Left cardiac atrium (tissue), 4 donors: ENCODE measurements around the gene RAET1E. TPM values are rescaled to one million over a fixed set of nuclear protein-coding genes. Genes with fewer than 3 reads are reported as not detected.
"Not testable (repeated sequence)": the region's sequence is repeated elsewhere in the genome, so short reads cannot be mapped to it uniquely, and the experiment has no call there.

ENCODE experiments used
- ATAC-seq, 2 donors: fragments of 200-7000 bp; cut with Tn5 transposase; one replicate each; pipeline ENCODE4 v1.9.1; 2020; ENCODE audit warnings: mild to moderate bottlenecking in 2 of 2, moderate library complexity in 2 of 2
- DNase-seq: peaks from one replicate; pipeline ENCODE4 v3.0.0-alpha.2; 2020
- intact Hi-C, 2 donors: fragments of 100-400 bp; cut with DNase I; formaldehyde crosslinking; loops; one replicate each; pipeline versions ENCODE4 v1.14.1 to v1.15.1; 2022 to 2023
- long read RNA-seq: library from polyadenylated mRNA; unstranded; transcript quantifications from one replicate; pipeline ENCODE4 v2.0.0, GENCODE V29; 2021
- total RNA-seq, 2 donors: library from RNA; stranded (reverse); fragmentation: NEBNext Ultra II Directional; extraction: Animal tissue kit (Norgen Biotek cat#: 25700); gene quantifications; one replicate each; pipeline ENCODE4 v1.2.1, GENCODE V29; 2021
- donor health status: DM: no; HTN: yes; CAD: no.
- donor health status: DM: no; HTN: yes; CAD: no; lungs with severe emphysema.
- donor health status: DM: yes; HTN: yes; CAD: no.
- donor health status: Dilated cardiomyopathy.

The RAET1E gene, protein sequence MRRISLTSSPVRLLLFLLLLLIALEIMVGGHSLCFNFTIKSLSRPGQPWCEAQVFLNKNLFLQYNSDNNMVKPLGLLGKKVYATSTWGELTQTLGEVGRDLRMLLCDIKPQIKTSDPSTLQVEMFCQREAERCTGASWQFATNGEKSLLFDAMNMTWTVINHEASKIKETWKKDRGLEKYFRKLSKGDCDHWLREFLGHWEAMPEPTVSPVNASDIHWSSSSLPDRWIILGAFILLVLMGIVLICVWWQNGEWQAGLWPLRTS
- 1 to 10 TPM in 1 of 2 donors, under 1 TPM in 1; 0.89 to 1.2 TPM for total RNA-seq
- long read RNA-seq, result 0 reads

DNA sequence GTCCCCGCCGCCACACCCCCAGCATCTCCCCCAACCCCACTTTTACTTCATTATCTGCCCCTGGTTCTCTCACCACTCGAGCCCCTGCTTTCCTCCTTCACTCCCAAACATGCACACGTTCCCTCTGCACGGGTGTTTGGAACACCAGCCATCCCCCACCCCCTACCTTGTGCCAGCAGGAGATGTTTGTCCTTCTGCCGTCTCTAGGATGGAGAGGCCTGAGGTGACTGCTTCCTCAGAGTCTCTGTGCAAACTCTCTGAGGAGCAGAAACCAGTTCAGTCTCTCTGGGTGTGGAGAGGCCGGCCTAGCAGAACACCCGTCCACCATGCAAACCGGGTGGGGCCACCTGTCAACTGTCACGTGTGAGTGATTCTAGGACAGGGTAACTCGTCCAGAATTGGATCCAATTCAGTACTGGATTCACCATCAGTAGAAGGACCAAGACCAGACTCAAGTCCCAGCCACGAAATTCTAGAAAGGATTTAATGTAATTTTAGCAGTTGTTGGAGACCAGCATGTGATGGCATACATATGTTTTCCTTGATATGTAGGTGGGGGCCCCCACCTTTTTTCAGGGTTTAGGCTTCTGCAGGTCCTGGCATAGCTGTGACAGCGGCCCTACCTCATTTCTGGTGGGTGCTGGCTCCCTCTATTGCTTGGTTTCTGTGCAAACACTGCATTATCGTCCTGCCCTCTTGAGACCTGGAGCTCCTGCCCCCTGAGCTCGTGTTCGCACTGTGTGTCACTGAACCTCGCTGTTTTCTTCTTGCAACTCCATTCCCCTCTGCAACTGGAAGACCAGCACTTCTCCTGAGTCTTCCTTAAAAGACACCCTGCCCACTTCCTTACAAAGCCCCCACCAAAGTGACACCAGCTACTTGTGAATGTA, at the start of gene RAET1E:
RAET1E (minus strand) TSS at position 259 of the 890 bp plus-strand sequence. CDS start 7,212 bp downstream, outside the sequence.
- no peak for DNase-seq
- intact Hi-C loops, result no loop called here
- ATAC-seq, result no peak

DNA sequence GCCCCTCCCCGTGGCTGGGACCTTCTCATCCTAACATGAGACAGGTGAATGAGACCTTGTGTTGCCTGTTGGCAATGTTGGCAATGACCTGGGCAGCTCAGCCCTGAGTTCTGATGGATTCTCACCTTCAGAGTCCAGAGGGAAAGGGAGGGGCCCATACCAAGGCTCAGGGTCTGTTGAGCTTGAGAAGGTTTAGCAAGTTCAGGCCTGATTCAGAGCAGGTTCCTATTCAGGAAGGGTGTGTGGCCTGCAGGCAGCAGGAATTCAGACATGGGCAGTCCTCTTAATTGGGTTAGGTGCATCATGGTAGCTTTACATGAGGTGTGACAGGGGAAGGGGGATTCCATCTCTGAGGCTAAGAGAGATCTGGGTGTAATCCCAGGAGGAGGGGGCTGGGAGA, 49.6 kb upstream of the RAET1E start:
- ATAC-seq, intact Hi-C loops, DNase-seq: not testable (repeated sequence)

GRCh38 chr6:149946631-149947030, 48.7 kb upstream of the RAET1E start:
- DNase-seq, ATAC-seq, intact Hi-C loops: not testable (repeated sequence)

DNA sequence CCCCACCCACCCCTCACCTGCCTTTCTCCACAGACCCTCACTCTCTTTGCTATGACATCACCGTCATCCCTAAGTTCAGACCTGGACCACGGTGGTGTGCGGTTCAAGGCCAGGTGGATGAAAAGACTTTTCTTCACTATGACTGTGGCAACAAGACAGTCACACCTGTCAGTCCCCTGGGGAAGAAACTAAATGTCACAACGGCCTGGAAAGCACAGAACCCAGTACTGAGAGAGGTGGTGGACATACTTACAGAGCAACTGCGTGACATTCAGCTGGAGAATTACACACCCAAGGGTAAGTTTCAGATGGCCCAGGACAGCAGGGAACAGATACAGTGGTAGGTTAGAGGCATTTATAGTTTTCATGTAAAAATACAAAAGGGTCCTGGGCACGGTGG, 47.4 kb upstream of the RAET1E start:
- DNase-seq, intact Hi-C loops, ATAC-seq: not testable (repeated sequence)

DNA sequence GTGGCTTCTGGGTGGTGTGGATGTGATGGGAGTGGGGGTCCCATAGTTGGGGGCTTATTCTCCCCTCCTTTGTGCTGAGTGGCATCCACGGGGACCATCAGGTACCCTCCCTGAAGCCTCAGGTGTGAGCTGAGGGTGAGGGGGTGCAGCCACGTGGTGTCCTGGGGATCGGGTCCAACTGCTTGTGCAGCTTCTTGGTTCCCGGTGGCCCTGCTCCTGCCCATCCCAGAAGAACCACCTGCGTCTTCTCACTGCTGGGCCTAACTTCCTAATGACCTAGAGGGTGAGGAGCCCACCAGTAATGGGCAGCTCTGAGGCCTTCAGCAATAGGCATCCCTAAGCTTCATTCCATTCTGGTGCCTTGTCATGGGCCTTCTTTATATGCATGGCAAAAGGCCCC, 45.4 kb upstream of the RAET1E start:
- ATAC-seq, DNase-seq, intact Hi-C loops: not testable (repeated sequence)

DNA sequence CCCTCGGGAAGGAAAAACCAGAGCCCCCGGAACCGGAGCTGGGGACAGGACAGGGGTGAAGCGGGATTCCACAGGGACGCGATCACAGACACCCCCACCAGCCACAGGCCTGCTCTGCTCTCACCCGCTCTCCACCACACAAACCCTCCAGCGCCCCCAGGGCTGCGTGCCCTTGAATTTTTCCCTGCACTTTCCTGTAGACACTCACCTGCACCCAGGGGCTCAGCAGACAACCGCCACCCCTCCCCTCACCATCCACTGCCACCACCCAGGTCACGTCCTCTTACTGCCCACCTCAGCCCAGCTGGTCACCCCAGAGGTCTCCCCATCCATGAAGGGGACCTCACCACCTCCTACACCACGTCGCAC, 44.5 kb upstream of the RAET1E start:
- intact Hi-C loops, result no loop called here
- no peak for DNase-seq
- peak in 1 of 2 donors; percentile 6 for ATAC-seq

GRCh38 chr6:149941583-149942460, 43.9 kb upstream of the RAET1E start, which contains the start of gene ULBP2:
Gene ULBP2, plus strand, starts transcription at chr6:149942014. Its CDS starts 59 bp downstream, at chr6:149942073.
- peak; percentile 93 to 98 for ATAC-seq
- intact Hi-C loops, result no loop called here
- DNase-seq, result peak; percentile 93

DNA sequence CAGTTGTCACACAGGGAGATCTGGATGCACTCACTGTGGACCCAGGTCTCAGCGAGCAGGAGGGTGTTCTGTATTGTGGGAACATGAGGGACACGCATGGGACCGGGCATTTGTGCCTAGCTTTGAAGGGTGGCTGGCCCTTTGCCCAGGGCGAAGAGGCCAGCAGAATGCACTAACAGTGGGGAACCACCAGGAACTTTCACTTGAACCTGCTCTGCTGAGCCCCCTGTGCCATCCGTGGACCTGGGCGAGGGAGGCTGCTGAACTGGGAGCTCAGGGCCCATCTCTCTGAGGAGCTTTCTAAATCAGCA, 42.7 kb upstream of the RAET1E start:
- intact Hi-C loops, result no loop called here
- DNase-seq, result no peak
- ATAC-seq, result no peak

GRCh38 chr6:149939909-149940671, 42.2 kb upstream of the RAET1E start:
- intact Hi-C loops, result loop anchor here in 1 of 2 donors (5.0 kb wide), 1 partner anchor 77 kb away; no protein-coding TSS in a partner anchor
- ATAC-seq (no peak), DNase-seq (no peak)

DNA sequence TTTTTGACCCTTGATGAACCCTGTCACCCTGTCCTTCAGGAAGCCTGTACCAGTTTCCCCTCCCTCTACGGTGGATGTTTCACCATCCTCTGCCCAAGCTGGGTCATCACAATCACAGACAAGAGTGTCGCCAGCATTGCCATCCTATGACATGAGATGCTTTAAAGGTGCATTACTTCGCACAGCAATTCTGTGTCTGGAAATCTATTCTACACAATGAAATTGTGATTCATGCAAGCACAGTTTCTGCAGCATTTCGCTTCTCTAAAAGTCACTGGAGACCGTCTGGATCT, 41.4 kb upstream of the RAET1E start:
- ATAC-seq (no peak), DNase-seq (no peak)
- intact Hi-C loops, result loop anchor here in 1 of 2 donors (5.0 kb wide), 1 partner anchor 78 kb away; no protein-coding TSS in a partner anchor

GRCh38 chr6:149938571-149939355, 40.9 kb upstream of the RAET1E start:
- no peak for DNase-seq
- no peak for ATAC-seq
- intact Hi-C loops, result loop anchor here in 1 of 2 donors (5.0 kb wide), 1 partner anchor 79 kb away; no protein-coding TSS in a partner anchor

DNA sequence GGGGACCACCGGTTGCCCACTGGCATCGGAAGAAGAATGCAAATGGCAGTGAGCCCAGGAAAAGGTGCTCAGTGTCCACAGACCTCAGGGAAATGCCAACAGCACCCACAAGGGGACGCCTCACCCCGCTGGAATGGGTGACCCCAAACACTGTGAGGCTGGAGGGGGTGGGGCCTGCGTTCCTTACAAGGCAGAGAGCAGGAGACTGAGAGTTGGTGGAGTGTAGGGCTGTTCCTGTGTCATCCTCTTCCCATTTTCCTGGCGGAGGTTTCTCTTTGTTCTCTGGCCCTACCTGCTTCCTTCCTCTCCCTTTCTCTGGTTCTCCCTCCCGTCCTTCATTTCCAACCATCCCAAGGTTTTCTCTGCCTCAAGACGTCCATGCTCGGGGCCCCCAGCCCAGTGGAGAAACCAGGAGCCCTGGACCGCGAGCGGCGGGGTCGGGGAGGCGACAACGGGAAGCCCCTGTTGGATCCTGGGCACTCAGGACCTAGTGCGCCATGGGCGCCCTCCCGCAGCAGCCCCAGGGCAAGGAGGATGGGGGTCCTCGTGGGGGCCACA, 40.2 kb upstream of the RAET1E start:
- intact Hi-C loops, result loop anchor here in 1 of 2 donors (5.0 kb wide), 1 partner anchor 79 kb away; no protein-coding TSS in a partner anchor
- not testable (repeated sequence) for ATAC-seq, DNase-seq

- no peak for DNase-seq
- no peak for ATAC-seq
- intact Hi-C loops, result loop anchor here in 1 of 2 donors (5.0 kb wide), 1 partner anchor 81 kb away; no protein-coding TSS in a partner anchor
These were observed 38.8 kb upstream of the RAET1E start for GRCh38 chr6:149936743-149937142.

DNA sequence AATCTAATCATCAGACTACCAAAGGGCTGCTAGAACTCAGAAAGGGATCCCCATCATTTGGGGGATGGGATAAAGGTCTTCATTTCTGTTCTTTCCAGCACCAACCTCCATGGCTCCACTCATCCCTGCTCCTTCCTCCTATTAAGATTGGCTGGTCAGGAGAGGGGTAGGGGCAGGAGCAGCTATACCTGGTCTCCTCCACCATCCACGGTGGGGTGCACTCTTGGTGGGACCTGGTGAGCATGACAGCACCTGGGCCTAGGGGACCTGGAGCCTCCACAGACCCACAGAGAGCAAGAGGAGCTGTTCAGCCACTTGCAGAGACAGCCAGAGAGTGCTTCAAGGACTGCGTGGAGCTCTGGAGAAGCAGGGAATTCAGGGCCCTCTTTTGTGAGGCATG, 37.8 kb upstream of the RAET1E start:
- no peak for DNase-seq
- ATAC-seq, result no peak

GRCh38 chr6:149935246-149935645, 37.3 kb upstream of the RAET1E start:
- DNase-seq (no peak), ATAC-seq (no peak)

More for the DNA sequence above, 37.8 kb upstream of the RAET1E start:
- intact Hi-C loops, result loop anchor here in 1 of 2 donors (5.0 kb wide), 1 partner anchor 82 kb away; no protein-coding TSS in a partner anchor

GRCh38 chr6:149934249-149935156, 36.6 kb upstream of the RAET1E start:
- intact Hi-C loops, result loop anchor here (1.0 to 5.0 kb wide), 2 partner anchors 82 to 83 kb away; no protein-coding TSS in a partner anchor
- peak; percentile 54 for DNase-seq
- peak; percentile 63 to 69 for ATAC-seq

More at GRCh38 chr6:149935246-149935645, 37.3 kb upstream of the RAET1E start:
- intact Hi-C loops, result loop anchor here in 1 of 2 donors (5.0 kb wide), 1 partner anchor 82 kb away; no protein-coding TSS in a partner anchor
